ENCODE results near the gene HIP1. TPM values are rescaled to one million over a fixed set of nuclear protein-coding genes. Genes with fewer than 3 reads are reported as not detected.

The HIP1 gene
- total and polyA plus RNA-seq, 9 of the 15 experiments (the other 6 are each of a cell fraction or from before 2014, with no cell fraction given) = 2.4 to 13.7 (median 9.5) TPM

DNA sequence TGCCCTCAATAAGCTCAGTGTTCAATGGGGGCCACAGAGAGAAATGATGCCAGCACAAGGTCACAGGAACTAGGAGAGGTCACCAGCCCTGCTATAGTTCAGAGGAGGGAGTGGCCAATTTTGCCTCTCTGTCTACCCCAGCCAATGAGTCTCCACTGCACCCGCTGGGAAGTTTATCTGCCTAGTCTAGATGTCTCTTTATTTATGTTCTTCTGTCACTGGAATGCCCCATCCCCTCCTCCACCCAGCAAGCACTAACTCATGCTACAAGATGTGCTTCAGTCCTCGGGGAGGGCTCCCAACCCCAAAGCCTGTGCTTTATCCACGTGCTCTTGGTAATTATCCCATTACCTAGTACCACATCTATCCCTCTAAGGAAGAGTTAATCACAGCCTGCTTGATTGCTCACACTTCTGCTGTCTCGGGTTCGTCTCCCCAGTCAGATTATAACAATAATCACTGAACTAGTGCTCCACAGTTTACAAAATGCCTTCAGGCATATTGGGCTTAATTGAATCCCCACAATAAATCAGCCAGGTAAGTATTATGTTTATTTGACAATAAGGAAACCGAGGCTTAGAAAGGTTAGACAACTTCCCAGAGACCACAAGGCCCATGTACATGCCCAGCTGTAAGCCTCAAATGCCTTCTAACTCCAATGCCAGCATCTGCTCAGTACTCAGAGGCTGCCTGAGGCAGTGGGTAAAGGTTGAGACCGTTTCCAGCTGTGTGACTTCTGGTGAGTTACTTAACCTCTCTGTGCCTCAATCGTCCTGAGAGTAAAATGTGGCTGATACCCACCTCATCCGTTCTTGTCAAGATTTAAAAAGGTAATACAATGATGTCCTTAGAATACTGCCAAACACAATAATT, 3.9 kb downstream of the HIP1 start (continued):
- TF ChIP-seq, protein P1, sequence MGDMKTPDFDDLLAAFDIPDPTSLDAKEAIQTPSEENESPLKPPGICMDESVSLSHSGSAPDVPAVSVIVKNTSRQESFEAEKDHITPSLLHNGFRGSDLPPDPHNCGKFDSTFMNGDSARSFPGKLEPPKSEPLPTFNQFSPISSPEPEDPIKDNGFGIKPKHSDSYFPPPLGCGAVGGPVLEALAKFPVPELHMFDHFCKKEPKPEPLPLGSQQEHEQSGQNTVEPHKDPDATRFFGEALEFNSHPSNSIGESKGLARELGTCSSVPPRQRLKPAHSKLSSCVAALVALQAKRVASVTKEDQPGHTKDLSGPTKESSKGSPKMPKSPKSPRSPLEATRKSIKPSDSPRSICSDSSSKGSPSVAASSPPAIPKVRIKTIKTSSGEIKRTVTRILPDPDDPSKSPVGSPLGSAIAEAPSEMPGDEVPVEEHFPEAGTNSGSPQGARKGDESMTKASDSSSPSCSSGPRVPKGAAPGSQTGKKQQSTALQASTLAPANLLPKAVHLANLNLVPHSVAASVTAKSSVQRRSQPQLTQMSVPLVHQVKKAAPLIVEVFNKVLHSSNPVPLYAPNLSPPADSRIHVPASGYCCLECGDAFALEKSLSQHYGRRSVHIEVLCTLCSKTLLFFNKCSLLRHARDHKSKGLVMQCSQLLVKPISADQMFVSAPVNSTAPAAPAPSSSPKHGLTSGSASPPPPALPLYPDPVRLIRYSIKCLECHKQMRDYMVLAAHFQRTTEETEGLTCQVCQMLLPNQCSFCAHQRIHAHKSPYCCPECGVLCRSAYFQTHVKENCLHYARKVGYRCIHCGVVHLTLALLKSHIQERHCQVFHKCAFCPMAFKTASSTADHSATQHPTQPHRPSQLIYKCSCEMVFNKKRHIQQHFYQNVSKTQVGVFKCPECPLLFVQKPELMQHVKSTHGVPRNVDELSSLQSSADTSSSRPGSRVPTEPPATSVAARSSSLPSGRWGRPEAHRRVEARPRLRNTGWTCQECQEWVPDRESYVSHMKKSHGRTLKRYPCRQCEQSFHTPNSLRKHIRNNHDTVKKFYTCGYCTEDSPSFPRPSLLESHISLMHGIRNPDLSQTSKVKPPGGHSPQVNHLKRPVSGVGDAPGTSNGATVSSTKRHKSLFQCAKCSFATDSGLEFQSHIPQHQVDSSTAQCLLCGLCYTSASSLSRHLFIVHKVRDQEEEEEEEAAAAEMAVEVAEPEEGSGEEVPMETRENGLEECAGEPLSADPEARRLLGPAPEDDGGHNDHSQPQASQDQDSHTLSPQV (IDR thresholded peaks at IDR 0.05) = peak; percentile 87
- no peak for TF ChIP-seq ZNF140 (CRISPR knock-in tag; IDR thresholded peaks at IDR 0.05)
- TF ChIP-seq HBP1 (CRISPR knock-in tag; IDR thresholded peaks at IDR 0.05) = no peak
- no peak for TF ChIP-seq ZNF253 (CRISPR knock-in tag; conservative IDR thresholded peaks at IDR 0.05)
- TF ChIP-seq, protein P2, sequence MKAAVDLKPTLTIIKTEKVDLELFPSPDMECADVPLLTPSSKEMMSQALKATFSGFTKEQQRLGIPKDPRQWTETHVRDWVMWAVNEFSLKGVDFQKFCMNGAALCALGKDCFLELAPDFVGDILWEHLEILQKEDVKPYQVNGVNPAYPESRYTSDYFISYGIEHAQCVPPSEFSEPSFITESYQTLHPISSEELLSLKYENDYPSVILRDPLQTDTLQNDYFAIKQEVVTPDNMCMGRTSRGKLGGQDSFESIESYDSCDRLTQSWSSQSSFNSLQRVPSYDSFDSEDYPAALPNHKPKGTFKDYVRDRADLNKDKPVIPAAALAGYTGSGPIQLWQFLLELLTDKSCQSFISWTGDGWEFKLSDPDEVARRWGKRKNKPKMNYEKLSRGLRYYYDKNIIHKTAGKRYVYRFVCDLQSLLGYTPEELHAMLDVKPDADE (conservative IDR thresholded peaks at IDR 0.05; ENCODE audit: control insufficient read depth, low read depth, low read length) = 0 out of 2 replicates have a peak, but pooled peaks have one; percentile 26
- no peak for TF ChIP-seq ZNF232 (CRISPR knock-in tag; IDR thresholded peaks at IDR 0.05)
- no peak for TF ChIP-seq PML (IDR thresholded peaks at IDR 0.05; ENCODE audit: low read length)
- no peak for TF ChIP-seq XRCC5 (IDR thresholded peaks at IDR 0.05; ENCODE audit: low read depth, low read length)
- TF ChIP-seq ZNF146 (CRISPR knock-in tag; IDR thresholded peaks at IDR 0.05; ENCODE audit: unreplicated experiment) = no peak
- no peak for TF ChIP-seq FOSL1 (tag; conservative IDR thresholded peaks at IDR 0.05)
- TF ChIP-seq, protein P3, sequence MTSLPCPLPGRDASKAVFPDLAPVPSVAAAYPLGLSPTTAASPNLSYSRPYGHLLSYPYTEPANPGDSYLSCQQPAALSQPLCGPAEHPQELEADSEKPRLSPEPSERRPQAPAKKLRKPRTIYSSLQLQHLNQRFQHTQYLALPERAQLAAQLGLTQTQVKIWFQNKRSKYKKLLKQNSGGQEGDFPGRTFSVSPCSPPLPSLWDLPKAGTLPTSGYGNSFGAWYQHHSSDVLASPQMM (CRISPR knock-in tag; IDR thresholded peaks at IDR 0.05) = no peak
- TF ChIP-seq, protein P4, sequence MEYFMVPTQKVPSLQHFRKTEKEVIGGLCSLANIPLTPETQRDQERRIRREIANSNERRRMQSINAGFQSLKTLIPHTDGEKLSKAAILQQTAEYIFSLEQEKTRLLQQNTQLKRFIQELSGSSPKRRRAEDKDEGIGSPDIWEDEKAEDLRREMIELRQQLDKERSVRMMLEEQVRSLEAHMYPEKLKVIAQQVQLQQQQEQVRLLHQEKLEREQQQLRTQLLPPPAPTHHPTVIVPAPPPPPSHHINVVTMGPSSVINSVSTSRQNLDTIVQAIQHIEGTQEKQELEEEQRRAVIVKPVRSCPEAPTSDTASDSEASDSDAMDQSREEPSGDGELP (CRISPR knock-in tag; IDR thresholded peaks at IDR 0.05; ENCODE audit: borderline replicate concordance) = 0 out of 2 replicates have a peak, but pooled peaks have one; percentile 17
- peak; percentile 87 for TF ChIP-seq DPF2 (IDR thresholded peaks at IDR 0.05)
- peak; percentile 75 for TF ChIP-seq NCOR1 (IDR thresholded peaks at IDR 0.05)
- TF ChIP-seq ZHX1 (conservative IDR thresholded peaks at IDR 0.05; ENCODE audit: low read length) = no peak
- TF ChIP-seq ZNF583 (CRISPR knock-in tag; IDR thresholded peaks at IDR 0.05) = 0 out of 2 replicates have a peak, but pooled peaks have one; percentile 5
